Stimulated activated CD4-positive, alpha-beta T cell treated with anti-CD3 and anti-CD28 coated beads, Interleukin-4, amount 100 ng/mL, for 48 hours (primary cell): ENCODE data around the gene SLC25A15.
"Not testable (repeated sequence)": the region's sequence is repeated elsewhere in the genome, so short reads cannot be mapped to it uniquely, and the experiment has no call there.

Experiments
- DNase-seq, 2 donors: peaks; one replicate each; pipeline ENCODE4 v3.0.0-alpha.2; 2020; ENCODE audit warnings: low read depth in 2 of 2

The SLC25A15 gene

DNA sequence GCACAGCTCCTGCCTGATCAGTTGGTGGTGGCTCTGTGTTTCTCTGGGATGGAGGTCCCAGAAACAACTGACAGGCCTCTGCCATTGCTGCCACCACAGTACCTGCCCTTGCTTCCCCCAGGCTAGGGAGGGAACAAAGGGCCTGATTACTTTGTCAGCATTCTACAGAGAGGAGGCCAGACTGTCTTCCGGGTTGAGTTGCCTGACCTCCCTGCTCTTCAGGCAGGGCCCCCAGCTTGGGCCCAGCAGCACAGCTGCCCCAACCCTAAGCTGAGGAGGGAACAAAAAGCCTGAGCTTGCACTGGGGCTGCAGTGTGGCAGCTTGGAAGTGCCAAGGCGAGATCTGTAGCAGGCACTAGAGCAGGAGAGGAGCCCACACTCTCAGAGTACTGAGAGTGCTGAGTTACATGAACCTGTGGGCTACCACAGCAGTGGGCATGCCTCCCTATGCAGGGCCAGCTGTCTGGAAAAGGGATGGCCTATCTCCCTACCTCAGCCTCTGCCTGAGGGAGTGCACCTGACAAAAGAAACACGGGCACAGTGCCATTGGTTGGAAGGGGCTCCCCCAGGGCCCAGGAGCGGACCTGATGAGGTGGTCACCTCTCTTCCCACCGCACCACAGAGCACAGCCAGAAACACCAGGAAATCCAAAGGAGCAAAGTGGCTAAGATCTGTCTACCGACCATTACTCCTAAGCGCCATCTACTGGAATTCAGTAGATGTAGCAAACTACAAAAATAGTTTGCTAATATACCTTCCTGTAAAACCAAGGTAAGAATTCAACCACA is 24.4 kb downstream of the SLC25A15 start:
- DNase-seq, result no peak

DNA sequence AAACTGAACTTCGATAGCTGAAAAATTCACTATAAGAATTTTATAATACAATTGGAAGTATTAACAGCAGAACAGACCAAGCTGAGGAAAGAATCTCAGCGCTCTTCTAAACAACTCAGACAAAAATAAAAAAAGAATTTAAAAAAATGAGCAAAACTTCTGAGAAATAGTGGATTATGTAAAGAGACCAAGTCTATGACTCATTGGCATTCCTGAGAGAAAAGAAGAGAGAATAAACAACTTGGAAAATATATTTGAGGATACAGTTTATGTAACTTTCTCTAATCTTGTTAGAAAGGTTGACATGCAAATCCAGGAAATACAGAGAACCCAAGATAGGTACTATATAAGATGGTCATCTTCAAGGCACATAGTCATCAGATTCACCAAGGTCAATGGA is 25.4 kb downstream of the SLC25A15 start:
- DNase-seq, result no peak

DNA sequence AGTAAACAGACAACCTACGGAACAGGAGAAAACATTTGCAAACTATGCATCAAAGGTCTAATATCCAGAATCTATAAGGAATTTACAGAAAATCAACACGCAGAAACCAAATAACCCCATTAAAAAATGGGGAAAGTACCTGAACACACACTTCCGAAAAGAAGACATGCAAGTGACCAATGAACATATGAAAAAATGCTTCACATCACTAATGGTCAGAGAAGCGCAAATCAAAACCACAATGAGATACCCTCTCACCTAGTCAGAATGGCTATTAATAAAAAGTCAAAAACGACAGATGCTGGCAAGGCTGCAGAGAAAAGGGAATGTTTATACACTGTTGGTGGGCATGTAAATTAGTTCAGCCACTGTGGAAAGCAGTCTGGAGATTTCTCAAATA is 29.5 kb downstream of the SLC25A15 start:
- DNase-seq, result no peak

DNA sequence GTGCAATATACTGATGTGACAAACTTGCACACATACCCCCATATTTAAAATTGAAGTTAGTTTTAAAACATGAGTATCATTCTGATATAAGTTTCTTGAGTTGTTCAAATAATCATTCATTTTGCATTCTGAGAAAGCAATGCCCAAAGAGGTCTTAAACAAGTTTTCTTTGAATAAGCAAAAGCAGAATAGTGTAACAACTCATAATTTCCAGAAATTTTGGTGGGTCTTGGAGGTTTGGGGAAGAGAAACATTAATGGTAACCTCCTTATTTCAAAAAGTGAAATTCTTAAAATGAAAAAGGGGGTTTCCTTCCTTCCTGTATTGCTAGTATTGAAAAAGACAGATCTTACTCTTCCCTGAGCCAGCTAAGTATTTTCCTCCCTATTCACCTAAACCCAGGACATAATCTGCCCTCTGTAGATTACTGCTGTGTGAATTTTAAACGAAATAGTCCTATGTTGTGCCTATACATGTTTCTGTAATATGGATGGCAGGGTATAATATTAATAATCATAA is 30.4 kb downstream of the SLC25A15 start:
- DNase-seq, result no peak

DNA sequence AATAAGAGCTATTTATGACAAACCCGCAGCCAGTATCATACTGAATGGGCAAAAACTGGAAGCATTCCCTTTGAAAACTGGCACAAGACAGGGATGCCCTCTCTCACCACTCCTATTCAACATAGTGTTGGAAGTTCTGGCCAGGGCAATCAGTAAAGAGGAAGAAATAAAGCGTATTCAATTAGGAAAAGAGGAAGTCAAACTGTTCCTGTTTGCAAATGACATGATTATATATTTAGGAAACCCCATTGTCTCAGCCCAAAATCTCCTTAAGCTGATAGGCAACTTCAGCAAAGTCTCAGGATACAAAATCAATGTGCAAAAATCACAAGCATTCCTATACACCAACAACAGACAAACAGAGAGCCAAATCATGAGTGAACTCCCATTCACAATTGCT is 50.3 kb downstream of the SLC25A15 start:
- not testable (repeated sequence) for DNase-seq

DNA sequence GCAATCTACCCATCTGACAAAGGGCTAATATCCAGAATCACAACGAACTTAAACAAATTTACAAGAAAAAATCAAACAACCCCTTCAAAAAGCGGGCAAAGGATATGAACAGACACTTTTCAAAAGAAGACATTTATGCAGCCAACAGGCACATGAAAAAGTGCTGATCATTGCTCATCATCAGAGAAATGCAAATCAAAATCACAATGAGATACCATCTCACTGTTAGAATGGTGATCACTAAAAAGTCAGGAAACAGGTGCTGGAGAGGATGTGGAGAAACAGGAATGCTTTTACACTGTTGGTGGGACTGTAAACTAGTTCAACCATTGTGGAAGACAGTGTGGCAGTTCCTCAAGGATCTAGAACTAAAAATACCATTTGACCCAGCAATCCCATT is 51.5 kb downstream of the SLC25A15 start:
- DNase-seq, result not testable (repeated sequence)
